ENCODE data around the gene DCUN1D2.

DNA sequence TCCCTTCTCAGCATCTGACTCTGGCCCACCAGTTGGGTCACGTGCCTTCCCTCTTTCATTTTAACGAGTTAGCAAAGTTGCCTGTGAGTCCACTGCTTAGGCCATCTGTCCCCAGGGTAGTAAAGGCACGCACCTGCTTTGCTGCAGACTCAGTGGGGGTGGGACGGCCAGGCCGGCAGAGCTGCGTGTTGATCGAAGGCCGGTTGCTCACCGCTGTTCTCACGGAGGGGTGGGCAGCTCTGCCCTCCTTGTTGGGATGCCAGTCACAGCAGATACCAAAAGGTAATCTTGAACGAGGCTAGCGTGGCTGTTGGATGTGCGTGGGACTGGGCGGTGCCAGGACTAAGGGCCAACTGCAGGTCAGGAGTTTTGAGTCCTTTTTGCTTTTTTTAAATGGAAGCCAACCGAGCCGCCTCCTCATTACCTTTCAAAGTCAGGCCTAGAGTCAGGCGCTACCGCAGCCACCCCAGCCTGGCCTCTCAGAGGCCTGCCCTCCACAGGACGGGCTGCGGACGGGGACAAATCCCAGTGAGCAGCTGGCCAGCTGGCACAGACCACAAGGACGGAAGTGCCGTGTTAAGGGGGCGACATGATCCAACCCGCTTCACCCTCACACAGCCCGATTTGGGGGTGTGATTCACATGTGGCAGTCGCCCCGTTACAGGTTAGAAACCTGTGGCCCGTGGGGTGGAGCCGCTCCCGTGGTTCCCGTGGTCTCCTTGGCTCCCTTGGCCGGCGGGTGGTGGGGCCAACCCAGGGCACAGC is 57.8 kb downstream of the DCUN1D2 start:
- TF ChIP-seq, protein P1, sequence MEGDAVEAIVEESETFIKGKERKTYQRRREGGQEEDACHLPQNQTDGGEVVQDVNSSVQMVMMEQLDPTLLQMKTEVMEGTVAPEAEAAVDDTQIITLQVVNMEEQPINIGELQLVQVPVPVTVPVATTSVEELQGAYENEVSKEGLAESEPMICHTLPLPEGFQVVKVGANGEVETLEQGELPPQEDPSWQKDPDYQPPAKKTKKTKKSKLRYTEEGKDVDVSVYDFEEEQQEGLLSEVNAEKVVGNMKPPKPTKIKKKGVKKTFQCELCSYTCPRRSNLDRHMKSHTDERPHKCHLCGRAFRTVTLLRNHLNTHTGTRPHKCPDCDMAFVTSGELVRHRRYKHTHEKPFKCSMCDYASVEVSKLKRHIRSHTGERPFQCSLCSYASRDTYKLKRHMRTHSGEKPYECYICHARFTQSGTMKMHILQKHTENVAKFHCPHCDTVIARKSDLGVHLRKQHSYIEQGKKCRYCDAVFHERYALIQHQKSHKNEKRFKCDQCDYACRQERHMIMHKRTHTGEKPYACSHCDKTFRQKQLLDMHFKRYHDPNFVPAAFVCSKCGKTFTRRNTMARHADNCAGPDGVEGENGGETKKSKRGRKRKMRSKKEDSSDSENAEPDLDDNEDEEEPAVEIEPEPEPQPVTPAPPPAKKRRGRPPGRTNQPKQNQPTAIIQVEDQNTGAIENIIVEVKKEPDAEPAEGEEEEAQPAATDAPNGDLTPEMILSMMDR (conservative IDR thresholded peaks at IDR 0.05), result no peak
- no peak for TF ChIP-seq EZH2 (IDR thresholded peaks at IDR 0.05; ENCODE audit: low read depth)
